H1 (cell line): ENCODE results near the gene STK39. TPM values are rescaled to one million over a fixed set of nuclear protein-coding genes. Genes with fewer than 3 reads are reported as not detected.

Experiments
- CTCF ChIA-PET: fragments of 300-600 bp; sonication (Branson Sonifier 250); formaldehyde crosslinking; loops from one replicate; lab custom pipeline; 2021; ENCODE audit not compliant: partially characterized antibody; lab: Charles Lee
- POLR2A ChIA-PET: fragments of 300-600 bp; sonication (Branson Sonifier 250); formaldehyde crosslinking; loops from one replicate; lab custom pipeline; 2021; ENCODE audit warnings: inconsistent platforms; ENCODE audit not compliant: partially characterized antibody; lab: Charles Lee
- DNase-seq, 2 experiments: peaks; one replicate each; pipeline versions ENCODE4 v3.0.0 to v3.0.0-alpha.2; 2010 to 2022; ENCODE audit warnings: low spot score in 2 of 2, low read depth in 1 of 2, mixed read lengths in 1 of 2
- FAIRE-seq: peaks from 2 replicates; lab custom pipeline; 2011; peaks lifted over from hg19 to GRCh38; lab: Jason Lieb, UNC
- H2AFZ ChIP-seq: 2 replicates; pipeline ENCODE4 v1.8.1; 2012; ENCODE audit warnings: low read length, inconsistent platforms
- H2AK5ac ChIP-seq: 2 replicates; pipeline ENCODE4 v1.6.1; 2013; ENCODE audit warnings: low read depth, low read length
- H2BK120ac ChIP-seq: replicated peaks from 2 replicates; pipeline ENCODE3; 2013; ENCODE audit warnings: low read depth, low read length, inconsistent platforms
- H2BK12ac ChIP-seq: 2 replicates; pipeline ENCODE4 v1.6.1; 2013; ENCODE audit warnings: low read depth, low read length
- H2BK15ac ChIP-seq: 2 replicates; pipeline ENCODE4 v1.6.1; 2013; ENCODE audit warnings: low read length
- H2BK20ac ChIP-seq: 2 replicates; pipeline ENCODE4 v1.6.1; 2013; ENCODE audit warnings: low read length
- H2BK5ac ChIP-seq: 2 replicates; pipeline ENCODE4 v1.6.1; 2013; ENCODE audit warnings: low read depth, low read length
- H3K14ac ChIP-seq: 2 replicates; pipeline ENCODE4 v1.6.1; 2013; ENCODE audit warnings: inconsistent platforms; ENCODE audit not compliant: insufficient read length
- H3K18ac ChIP-seq: 2 replicates; pipeline ENCODE4 v1.6.1; 2013; ENCODE audit warnings: low read length; ENCODE audit errors: extremely low read depth
- H3K23ac ChIP-seq: 2 replicates; pipeline ENCODE4 v1.6.1; 2013; ENCODE audit warnings: inconsistent platforms; ENCODE audit not compliant: insufficient read length
- H3K23me2 ChIP-seq: 2 replicates; pipeline ENCODE4 v1.6.1; 2013; ENCODE audit warnings: low read depth, low read length
- H3K27ac ChIP-seq: 2 replicates; pipeline ENCODE4 v1.6.1; 2011; ENCODE audit warnings: low read depth, low read length, inconsistent platforms
- H3K27me3 ChIP-seq, 4 experiments: replicated peaks in 1 of 4; 1 replicate in 1 of 4; 2 replicates in 3 of 4; pipeline versions ENCODE4 v1.6.1 to v1.8.1; 2011 to 2013; ENCODE audit warnings: low read length in 3 of 4, mild to moderate bottlenecking in 3 of 4, inconsistent platforms in 2 of 4, mixed read lengths in 2 of 4, moderate library complexity in 1 of 4; ENCODE audit not compliant: control insufficient read depth in 3 of 4, insufficient read depth in 3 of 4; ENCODE audit errors: extremely low read depth in 1 of 4
- H3K36me3 ChIP-seq, 4 experiments: 2 replicates each; pipeline versions ENCODE4 v1.6.1 to v1.8.1; 2011 to 2013; ENCODE audit warnings: mild to moderate bottlenecking in 4 of 4, low read length in 3 of 4, moderate library complexity in 2 of 4, control low read depth in 1 of 4, inconsistent platforms in 1 of 4; ENCODE audit not compliant: insufficient read depth in 4 of 4, control insufficient read depth in 2 of 4
- H3K4ac ChIP-seq: replicated peaks from 2 replicates; pipeline ENCODE3; 2013; ENCODE audit warnings: low read length, low read depth, mixed read lengths, inconsistent platforms; ENCODE audit not compliant: insufficient read length
- H3K4me1 ChIP-seq, 4 experiments: replicated peaks in 1 of 4; 1 replicate in 1 of 4; 2 replicates in 3 of 4; pipeline versions ENCODE4 v1.6.1 to v1.8.1; 2011 to 2013; ENCODE audit warnings: low read length in 3 of 4, inconsistent platforms in 2 of 4, mixed read lengths in 1 of 4; ENCODE audit not compliant: insufficient read depth in 4 of 4, control insufficient read depth in 3 of 4
- H3K4me2 ChIP-seq, 2 experiments: 2 replicates each; pipeline versions ENCODE4 v1.6.1 to v1.8.1; 2011 to 2013; ENCODE audit warnings: low read depth in 2 of 2, low read length in 2 of 2, control low read depth in 1 of 2, inconsistent platforms in 1 of 2, mild to moderate bottlenecking in 1 of 2; ENCODE audit not compliant: insufficient read depth in 1 of 2
- H3K4me3 ChIP-seq, 4 experiments: fragments of 200-600, 300-600 bp in 1 of 4; sonication (generic), shearing (Covaris generic), sonication (Bioruptor Twin) in 1 of 4; 2 replicates each; pipeline versions ENCODE4 v1.5.1 to v1.8.1; 2011 to 2016; ENCODE audit warnings: low read length in 4 of 4, low read depth in 3 of 4, control low read depth in 2 of 4, inconsistent platforms in 2 of 4, mild to moderate bottlenecking in 2 of 4, mixed read lengths in 1 of 4, moderate library complexity in 1 of 4; ENCODE audit not compliant: insufficient read depth in 2 of 4; ENCODE audit errors: extremely low read depth in 1 of 4
- H3K56ac ChIP-seq: replicated peaks from 2 replicates; pipeline ENCODE3; 2013; ENCODE audit warnings: low read depth, mild to moderate bottlenecking, mixed read lengths, low read length, inconsistent platforms; ENCODE audit not compliant: insufficient read length
- H3K79me1 ChIP-seq: 2 replicates; pipeline ENCODE4 v1.6.1; 2013; ENCODE audit warnings: low read depth, low read length, control low read depth
- H3K79me2 ChIP-seq, 2 experiments: 2 replicates each; pipeline versions ENCODE4 v1.6.1 to v1.8.1; 2012 to 2013; ENCODE audit warnings: low read length in 2 of 2, mild to moderate bottlenecking in 2 of 2, inconsistent platforms in 1 of 2; ENCODE audit not compliant: insufficient read depth in 2 of 2, control insufficient read depth in 1 of 2
- H3K9ac ChIP-seq, 4 experiments: replicated peaks in 1 of 4; 1 replicate in 1 of 4; 2 replicates in 3 of 4; pipeline versions ENCODE4 v1.6.1 to v1.8.1; 2011 to 2013; ENCODE audit warnings: low read depth in 3 of 4, low read length in 3 of 4, control low read depth in 2 of 4, mild to moderate bottlenecking in 2 of 4, moderate library complexity in 2 of 4, inconsistent platforms in 1 of 4; ENCODE audit errors: extremely low read depth in 1 of 4
- H3K9me3 ChIP-seq, 2 experiments: 2 replicates each; pipeline versions ENCODE4 v1.6.1 to v1.8.1; 2012 to 2013; ENCODE audit warnings: mild to moderate bottlenecking in 2 of 2, moderate library complexity in 2 of 2, control low read depth in 1 of 2, inconsistent platforms in 1 of 2, low read depth in 1 of 2, low read length in 1 of 2, mixed read lengths in 1 of 2; ENCODE audit not compliant: insufficient read depth in 2 of 2
- H4K20me1 ChIP-seq, 2 experiments: replicated peaks in 1 of 2; 2 replicates each; pipeline versions ENCODE3 to v1.8.1; 2011 to 2013; ENCODE audit warnings: inconsistent platforms in 2 of 2, low read length in 2 of 2, mild to moderate bottlenecking in 1 of 2; ENCODE audit not compliant: insufficient read depth in 2 of 2, control insufficient read depth in 1 of 2
- H4K5ac ChIP-seq: 2 replicates; pipeline ENCODE4 v1.6.1; 2013; ENCODE audit warnings: low read length, low read depth, mixed read lengths, inconsistent platforms; ENCODE audit not compliant: insufficient read length
- H4K8ac ChIP-seq: 2 replicates; pipeline ENCODE4 v1.8.0; 2013; ENCODE audit warnings: mild to moderate bottlenecking, moderate library complexity, low read length, inconsistent platforms; ENCODE audit not compliant: insufficient read depth; ENCODE audit errors: extremely low read depth
- H4K91ac ChIP-seq: replicated peaks from 2 replicates; pipeline ENCODE3; 2013; ENCODE audit warnings: low read length, mixed read lengths, inconsistent platforms; ENCODE audit not compliant: insufficient read length
- CHD1 ChIP-seq: IDR thresholded peaks from 2 replicates; pipeline ENCODE4 v1.6.1; 2012; ENCODE audit warnings: low read depth, low read length, improper control_type of control experiment
- CHD2 ChIP-seq: IDR thresholded peaks from 2 replicates; pipeline ENCODE4 v1.6.1; 2012; ENCODE audit warnings: low read length, improper control_type of control experiment
- EGR1 ChIP-seq: IDR thresholded peaks from 2 replicates; pipeline ENCODE4 v1.6.1; 2011; ENCODE audit warnings: low read depth, low read length, borderline replicate concordance
- EZH2 ChIP-seq: fragments of 200-600 bp; sonication (generic); IDR thresholded peaks from 2 replicates; pipeline ENCODE4 v1.7.1; 2012; ENCODE audit warnings: low read depth, mild to moderate bottlenecking, moderate library complexity, low read length, inconsistent platforms; ENCODE audit not compliant: severe bottlenecking
- FOSL1 ChIP-seq: IDR thresholded peaks from 2 replicates; pipeline ENCODE4 v1.6.1; 2011; ENCODE audit warnings: mild to moderate bottlenecking, low read depth, low read length, moderate library complexity; ENCODE audit not compliant: insufficient read depth
- HDAC6 ChIP-seq: IDR thresholded peaks from one replicate; pipeline ENCODE4 v1.7.1; 2012; ENCODE audit warnings: low read depth, mild to moderate bottlenecking, inconsistent platforms, low read length, moderate library complexity
- POLR2A ChIP-seq, 2 experiments: IDR thresholded peaks; 1 replicate in 1 of 2; 2 replicates in 1 of 2; pipeline ENCODE4 v1.6.1; 2011; ENCODE audit warnings: low read depth in 2 of 2, low read length in 2 of 2, mild to moderate bottlenecking in 2 of 2; ENCODE audit errors: control extremely low read depth in 1 of 2
- SAP30 ChIP-seq: fragments of 300-600 bp; sonication (generic); IDR thresholded peaks from 2 replicates; pipeline ENCODE4 v1.7.1; 2012; ENCODE audit warnings: low read length, moderate library complexity, mild to moderate bottlenecking, inconsistent platforms; ENCODE audit not compliant: insufficient read depth, insufficient replicate concordance
- SIN3A ChIP-seq, 2 experiments: IDR thresholded peaks in 1 of 2; conservative IDR thresholded peaks in 1 of 2; 2 replicates each; pipeline ENCODE4 v1.6.1; 2011 to 2012; ENCODE audit warnings: low read length in 2 of 2, improper control_type of control experiment in 1 of 2, low read depth in 1 of 2, mild to moderate bottlenecking in 1 of 2
- SP1 ChIP-seq: IDR thresholded peaks from 2 replicates; pipeline ENCODE4 v1.6.1; 2011; ENCODE audit warnings: low read depth, low read length
- TCF12 ChIP-seq: IDR thresholded peaks from 2 replicates; pipeline ENCODE4 v1.6.1; 2011; ENCODE audit warnings: low read depth, mild to moderate bottlenecking, low read length
- USF2 ChIP-seq: IDR thresholded peaks from 2 replicates; pipeline ENCODE4 v1.6.1; 2011; ENCODE audit warnings: low read length, improper control_type of control experiment
- WGBS, 2 experiments: shearing (Covaris generic) in 1 of 2; methylation state at CpG; one replicate each; pipeline versions ENCODE4 v1.1.6 to v1.1.7; 2013 to 2015; ENCODE audit warnings: low lambda C conversion rate in 2 of 2, mixed read lengths in 2 of 2, inconsistent platforms in 1 of 2, low coverage in 1 of 2, missing lambda C conversion rate in 1 of 2; ENCODE audit not compliant: insufficient replicate concordance in 2 of 2, insufficient coverage in 1 of 2, insufficient read length in 1 of 2; ENCODE audit errors: extremely low coverage in 1 of 2, missing lambda C conversion rate in 1 of 2; 5-methylcytosine and 5-hydroxymethylcytosine counted together
- polyA plus RNA-seq, 7 experiments: library from polyadenylated mRNA; depleted of rRNA in 3 of 7; stranded (reverse) in 5 of 7; unstranded in 2 of 7; fragments of >200 nt in 5 of 7; fragments of 200-250 nt in 2 of 7; gene quantifications; 1 replicate in 5 of 7; 2 replicates in 1 of 7; 4 replicates in 1 of 7; pipeline versions ENCODE4 v1.2.1 to v1.2.3, GENCODE V29; 2011 to 2013; ENCODE audit warnings: missing spikeins in 2 of 7, mixed read lengths in 2 of 7
- total RNA-seq: library from RNA; stranded (reverse); fragmentation: NEBNext Ultra II Directional; extraction: Animal tissue kit (Norgen Biotek cat#: 25700); gene quantifications from 2 replicates; pipeline ENCODE4 v1.2.1, GENCODE V29; 2021

The STK39 gene
- total and polyA plus RNA-seq, 2 of the 8 experiments (the other 6 are each of a cell fraction or from before 2014, with no cell fraction given): 13.7 to 23.8 TPM

GRCh38 chr2:168075446-168075845 is 171.9 kb downstream of the STK39 start:
- H3K14ac ChIP-seq: no peak overlapping the region
- FAIRE-seq (no peak), DNase-seq (no peak)
- no peak overlapping the region for H2BK5ac ChIP-seq
- no peaks in the 10 kb centered on the region for H3K36me3 ChIP-seq
- no peaks in the 10 kb centered on the region for H3K4me1 ChIP-seq
- no peaks in the 10 kb centered on the region for H3K79me2 ChIP-seq
- POLR2A ChIA-PET: no interaction called here
- no peaks in the 10 kb centered on the region for H3K9me3 ChIP-seq
- no peak overlapping the region for H2BK12ac ChIP-seq
- H2BK20ac ChIP-seq: no peak overlapping the region
- no peak overlapping the region for H3K4me3 ChIP-seq
- H4K20me1 ChIP-seq: no peaks in the 10 kb centered on the region
- H3K56ac ChIP-seq: no peak overlapping the region
- H3K27me3 ChIP-seq: no peaks in the 10 kb centered on the region
- 100% methylated on average over 2 of the region's 2 CpGs; no CpG with 5 or more reads in 1 of the 2 experiments for WGBS, 2 experiments
- H2AK5ac ChIP-seq: no peak overlapping the region
- no peak overlapping the region for H4K91ac ChIP-seq
- no peak overlapping the region for H2BK120ac ChIP-seq
- no peak overlapping the region for H3K27ac ChIP-seq
- H4K8ac ChIP-seq: no peak overlapping the region
- H2AFZ ChIP-seq: no peak overlapping the region
- CTCF ChIA-PET: interaction anchor here (0.9 to 6.3 kb wide), 4 partner anchors 12 to 70 kb away, joined by 3 to 32 read pairs (median 4); no protein-coding TSS in a partner anchor
- H3K23ac ChIP-seq: no peak overlapping the region
- no peak overlapping the region for H3K9ac ChIP-seq
- no peaks in the 10 kb centered on the region for H3K23me2 ChIP-seq
- no peak overlapping the region for H4K5ac ChIP-seq
- H3K4me2 ChIP-seq: no peak overlapping the region
- H3K79me1 ChIP-seq: no peaks in the 10 kb centered on the region
- H3K4ac ChIP-seq: no peak overlapping the region
- H3K18ac ChIP-seq: no peak overlapping the region
- no peak overlapping the region for H2BK15ac ChIP-seq
- TF ChIP-seq CHD1: no peak
- no peak for TF ChIP-seq FOSL1
- TF ChIP-seq CHD2: no peak
- no peak for TF ChIP-seq SAP30
- TF ChIP-seq SIN3A (conservative IDR thresholded peaks at IDR 0.05 in 1 of 2, IDR thresholded peaks at IDR 0.05 in 1 of 2; ENCODE audit: low read depth in 1 of 2, low read length in 2 of 2): no peak
- no peak for TF ChIP-seq EGR1
- TF ChIP-seq USF2: no peak
- no peak for TF ChIP-seq EZH2
- TF ChIP-seq HDAC6: no peak
- no peak for TF ChIP-seq TCF12
- TF ChIP-seq SP1: no peak
- TF ChIP-seq POLR2A (IDR thresholded peaks at IDR 0.05; ENCODE audit: control extremely low read depth in 1 of 2, low read depth in 2 of 2, low read length in 2 of 2): no peak
- TF ChIP-seq, all 59 proteins: peak for 0
